Central memory CD4-positive, alpha-beta T cell (primary cell): Measurements from ENCODE around the gene ASIC4.

ENCODE experiments used
- DNase-seq: peaks from one replicate; pipeline ENCODE4 v3.0.0; 2022

Gene ASIC4

GRCh38 chr2:219570924-219571310, 56.6 kb downstream of the ASIC4 start:
- no peak for DNase-seq

- DNase-seq = no peak
These were observed 57.3 kb downstream of the ASIC4 start, which contains the start of gene OBSL1 for GRCh38 chr2:219571311-219572236. Gene OBSL1, minus strand, starts transcription at chr2:219571539. Its CDS starts 307 bp downstream, at chr2:219571232.

DNA sequence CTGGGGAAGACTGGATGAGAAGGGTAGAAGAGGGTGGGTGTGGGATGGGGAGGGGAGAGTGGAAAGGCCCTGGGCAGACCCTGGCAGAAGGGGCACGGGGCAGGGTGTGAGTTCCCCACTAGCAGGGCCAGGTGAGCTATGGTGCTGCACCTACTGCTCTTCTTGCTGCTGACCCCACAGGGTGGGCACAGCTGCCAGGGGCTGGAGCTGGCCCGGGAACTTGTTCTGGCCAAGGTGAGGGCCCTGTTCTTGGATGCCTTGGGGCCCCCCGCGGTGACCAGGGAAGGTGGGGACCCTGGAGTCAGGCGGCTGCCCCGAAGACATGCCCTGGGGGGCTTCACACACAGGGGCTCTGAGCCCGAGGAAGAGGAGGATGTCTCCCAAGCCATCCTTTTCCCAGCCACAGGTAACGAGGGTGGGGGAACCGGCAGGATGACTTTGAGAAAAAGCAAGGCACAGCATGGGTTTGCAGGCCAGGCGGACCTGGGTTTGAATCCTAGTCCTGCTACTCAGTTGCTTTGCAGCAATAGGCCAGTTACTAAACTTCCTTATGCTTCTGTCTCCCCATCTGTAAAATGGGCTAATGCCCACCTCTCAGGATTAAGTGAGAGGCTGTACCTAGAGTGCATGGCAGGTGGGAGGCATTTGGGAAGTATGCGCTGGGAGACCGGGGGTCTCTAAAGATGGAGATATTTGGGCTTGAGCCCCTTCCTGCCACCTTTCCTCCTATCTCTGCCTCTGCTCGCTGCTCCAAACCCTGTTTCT, 58.1 kb downstream of the ASIC4 start, which contains the start of gene INHA:
Gene INHA, plus strand, starts transcription at position 74 of the 765 bp plus-strand sequence. Its CDS starts 65 bp downstream, at position 139.
- DNase-seq = no peak

- DNase-seq = no peak
These were observed 58.9 kb downstream of the ASIC4 start for GRCh38 chr2:219573166-219573565.

GRCh38 chr2:219574484-219575311, 60.4 kb downstream of the ASIC4 start:
- no peak for DNase-seq

- no peak for DNase-seq
These were observed 61.6 kb downstream of the ASIC4 start for GRCh38 chr2:219575566-219576504.

GRCh38 chr2:219576505-219577388, 62.5 kb downstream of the ASIC4 start:
- DNase-seq = no peak

DNA sequence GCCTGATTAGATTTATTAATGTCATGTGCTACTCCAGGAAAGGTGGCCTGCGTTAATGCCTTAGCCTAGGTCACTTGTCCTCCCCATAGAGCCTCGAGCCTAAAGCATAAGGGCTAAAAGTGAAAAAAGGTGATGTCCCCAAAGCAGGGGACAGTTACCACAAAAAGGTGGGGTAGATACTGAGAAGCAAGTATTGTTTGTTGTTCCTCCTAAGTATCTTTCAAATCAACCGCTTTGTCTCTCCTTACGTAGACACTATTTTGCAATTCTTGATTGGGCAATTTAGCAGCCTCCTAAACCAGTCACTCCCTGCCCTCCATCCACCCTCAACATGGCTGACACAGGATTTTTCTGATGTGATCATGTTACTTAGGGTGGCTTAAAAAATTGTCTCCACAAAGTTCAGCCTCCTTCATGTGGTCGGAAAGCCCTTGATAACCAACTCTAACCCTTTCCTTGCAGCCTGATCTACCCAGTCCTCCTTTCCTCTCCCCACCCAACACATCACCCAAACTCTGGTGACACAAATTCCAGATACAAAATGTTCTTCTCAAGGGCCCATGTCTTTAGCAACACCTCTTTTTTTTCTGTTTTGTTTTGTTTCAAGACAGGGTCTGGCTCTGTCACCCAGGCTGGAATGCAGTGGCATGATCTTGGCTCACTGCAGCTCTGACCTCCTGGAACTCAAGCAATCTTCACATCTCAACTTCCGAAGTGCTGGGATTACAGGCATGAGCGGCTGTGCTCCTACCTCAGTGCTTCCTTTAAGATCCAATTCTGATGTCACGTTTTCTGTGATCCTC, 64.7 kb downstream of the ASIC4 start:
- no peak for DNase-seq

DNA sequence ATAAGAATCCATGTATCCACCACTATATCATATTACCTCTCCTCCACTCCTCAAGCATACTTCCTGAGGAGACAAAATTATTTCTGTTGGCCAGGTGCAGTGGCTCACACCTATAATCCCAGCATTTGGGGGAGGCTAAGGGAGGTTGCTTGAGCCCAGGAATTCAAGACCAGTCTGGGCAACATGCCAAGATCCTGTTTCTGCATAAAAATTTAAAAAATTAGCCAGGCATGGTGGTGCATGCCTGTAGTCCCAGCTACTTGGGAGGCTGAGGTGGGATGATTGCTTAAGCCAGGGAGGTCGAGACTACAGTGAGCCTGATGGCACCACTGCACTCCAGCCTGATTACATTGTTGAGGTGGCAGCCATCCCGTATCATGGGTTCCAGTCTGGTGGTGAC, 67.1 kb downstream of the ASIC4 start:
- no peak for DNase-seq
